HT1080 (cell line): ENCODE data around the gene IL21R. TPM values are rescaled to one million over a fixed set of nuclear protein-coding genes. Genes with fewer than 3 reads are reported as not detected.
"Not testable (repeated sequence)": the region's sequence is repeated elsewhere in the genome, so short reads cannot be mapped to it uniquely, and the experiment has no call there.

Experiments
- DNase-seq: peaks from one replicate; pipeline ENCODE4 v3.0.0-alpha.2; 2015; ENCODE audit warnings: low read depth
- total RNA-seq: library from RNA; depleted of rRNA; stranded (reverse); fragments of >200 nt; shearing (Covaris generic); gene quantifications from 2 replicates; pipeline ENCODE4 v1.2.3, GENCODE V29; 2014

The IL21R gene
- total RNA-seq, 1 experiment from 2014 or later, result 0.80 TPM

DNA sequence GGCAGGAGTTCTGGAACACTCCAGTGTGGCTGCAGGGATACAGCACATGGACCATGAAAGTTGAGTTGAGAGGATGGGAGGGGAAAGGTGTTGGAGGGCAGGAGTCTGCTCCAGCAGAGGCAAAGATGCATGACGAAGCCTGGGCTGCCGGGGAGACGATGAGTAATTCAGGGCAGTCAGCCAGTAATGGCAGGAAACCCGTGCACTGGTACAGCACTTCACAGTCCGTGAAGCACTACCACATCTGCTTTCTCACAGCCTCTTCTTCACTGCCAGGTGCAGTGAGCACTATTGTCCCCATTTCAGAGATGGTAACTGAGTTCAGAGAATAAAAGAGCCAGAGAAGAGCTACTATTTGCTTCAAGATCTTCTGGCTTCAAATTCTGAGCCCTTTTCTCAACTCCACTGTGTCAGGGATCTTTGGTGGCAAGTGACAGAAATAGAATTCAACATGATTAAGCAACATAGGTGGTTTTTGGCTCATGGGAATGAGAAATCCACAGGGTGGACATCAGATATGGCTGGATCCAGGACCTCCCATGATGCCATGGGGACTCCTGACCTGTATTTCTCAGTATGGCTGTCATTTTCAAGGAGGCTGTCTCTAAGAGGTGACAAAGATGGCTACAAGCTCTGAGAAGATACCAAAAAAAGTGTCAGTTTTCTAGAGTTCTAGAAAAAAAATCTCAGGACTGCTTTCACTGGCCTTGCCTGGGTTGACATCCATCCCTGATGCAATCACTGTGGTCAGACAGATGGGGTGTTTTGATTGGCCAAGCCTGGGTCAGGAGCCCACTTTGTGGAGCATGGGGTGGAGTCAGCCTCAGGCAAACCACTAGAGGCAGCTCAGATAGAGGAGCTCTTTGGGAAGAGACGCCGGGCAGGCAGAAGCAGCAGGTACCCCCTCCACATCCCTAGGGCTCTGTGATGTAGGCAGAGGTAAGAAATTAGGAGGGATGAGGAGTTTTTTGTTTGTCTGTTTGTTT, 24.7 kb downstream of the IL21R start:
- peak; percentile 92 for DNase-seq

DNA sequence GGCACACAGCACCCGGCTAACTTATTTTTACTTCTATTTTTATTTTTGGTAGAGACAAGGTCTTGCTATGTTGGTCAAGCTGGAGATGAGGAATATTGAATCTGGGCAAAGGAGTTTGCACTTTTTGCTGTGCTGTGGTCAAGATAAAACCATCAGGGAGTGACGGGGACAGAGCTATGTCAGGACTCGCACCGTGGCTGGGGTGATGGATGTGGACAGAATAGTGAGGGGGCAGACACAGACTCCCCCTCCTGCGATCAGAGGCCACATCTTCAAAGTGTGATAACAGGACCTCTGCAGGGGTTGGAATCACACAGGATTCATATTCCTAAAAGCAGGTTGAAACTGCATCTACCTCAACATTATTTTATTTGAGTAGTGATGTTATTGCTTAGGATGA, 25.6 kb downstream of the IL21R start:
- no peak for DNase-seq

DNA sequence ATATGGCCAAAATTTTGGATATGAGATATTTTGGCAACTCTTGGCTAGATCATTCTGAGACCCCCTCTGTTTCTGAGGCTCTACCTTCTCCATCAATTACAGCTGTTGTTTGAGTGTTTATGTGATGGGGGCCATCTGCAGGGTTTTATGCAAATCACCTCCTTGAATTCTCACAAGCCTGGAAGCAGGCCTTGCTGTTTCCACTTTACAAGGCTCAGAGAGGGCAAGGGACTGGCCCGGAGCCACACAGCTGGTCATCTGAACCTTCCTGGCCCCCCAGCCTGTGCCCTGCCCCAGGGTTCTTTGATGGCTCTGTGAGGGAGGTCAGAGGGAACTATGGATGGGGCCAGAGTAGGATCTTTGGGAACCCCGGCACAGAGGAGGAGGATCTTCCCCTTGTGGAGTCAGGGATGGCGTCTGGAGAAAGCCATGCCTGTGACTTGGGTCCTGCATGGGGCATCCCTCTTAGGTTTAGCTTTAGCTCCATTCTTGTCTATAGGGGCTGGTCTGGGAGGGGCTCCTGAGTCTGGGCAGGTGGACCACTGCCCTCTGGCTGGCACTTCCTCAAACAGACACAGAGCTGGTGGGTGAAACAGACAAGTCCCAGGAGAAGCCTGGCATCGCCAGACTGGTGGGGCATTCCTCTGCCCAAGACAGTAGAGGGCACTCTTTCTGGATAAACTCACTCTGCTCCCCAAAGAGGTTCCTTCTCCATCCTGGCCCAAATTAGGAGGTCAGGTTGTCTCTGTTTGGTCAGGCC, 26.2 kb downstream of the IL21R start:
- no peak for DNase-seq

DNA sequence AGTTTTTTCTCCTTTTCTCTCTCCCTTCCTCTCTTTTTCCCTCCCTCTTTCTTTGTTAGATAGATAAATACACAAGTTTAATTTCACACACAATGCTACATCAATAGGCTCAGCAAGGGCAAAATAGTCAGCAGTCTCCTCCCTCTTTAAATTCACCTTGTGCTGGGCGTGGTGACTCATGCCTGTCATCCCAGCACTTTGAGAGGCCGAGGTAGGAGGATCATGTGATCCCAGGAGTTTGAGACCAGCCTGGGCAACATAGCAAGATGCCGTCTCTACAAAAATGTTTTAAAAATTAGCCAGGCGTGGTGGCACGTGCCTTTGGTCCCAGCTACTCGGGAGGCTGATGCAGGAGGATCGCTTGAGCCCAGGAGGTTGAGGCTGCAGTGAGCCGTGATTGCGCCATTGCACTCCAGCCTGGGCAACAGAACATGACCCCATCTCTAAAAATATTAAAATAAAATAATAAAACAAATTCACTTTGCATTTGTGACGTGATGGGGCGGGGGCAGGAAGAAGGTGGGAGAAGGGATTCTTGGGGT, 27.4 kb downstream of the IL21R start:
- DNase-seq, result no peak

DNA sequence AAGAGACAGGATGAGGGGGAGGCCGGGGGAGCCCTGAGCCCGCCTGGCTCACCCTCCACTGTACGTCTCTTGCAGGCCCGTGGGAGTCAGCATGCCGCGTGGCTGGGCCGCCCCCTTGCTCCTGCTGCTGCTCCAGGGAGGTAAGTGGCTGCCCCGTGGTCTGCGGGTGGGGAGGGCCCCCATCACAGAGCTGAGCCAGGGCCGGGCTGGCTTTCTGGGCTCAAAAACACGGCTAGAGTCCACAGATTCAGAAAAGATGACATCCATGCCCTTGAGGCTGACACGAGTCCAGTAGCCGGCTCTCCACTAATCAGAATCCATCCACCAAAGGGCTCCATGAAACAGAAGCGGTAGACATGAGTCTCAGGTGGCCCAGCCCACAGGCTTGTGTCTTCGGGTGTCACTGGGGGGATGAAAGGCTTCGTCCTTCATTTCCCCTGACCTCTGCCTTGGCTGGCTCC, 28.0 kb downstream of the IL21R start:
- DNase-seq, result no peak

DNA sequence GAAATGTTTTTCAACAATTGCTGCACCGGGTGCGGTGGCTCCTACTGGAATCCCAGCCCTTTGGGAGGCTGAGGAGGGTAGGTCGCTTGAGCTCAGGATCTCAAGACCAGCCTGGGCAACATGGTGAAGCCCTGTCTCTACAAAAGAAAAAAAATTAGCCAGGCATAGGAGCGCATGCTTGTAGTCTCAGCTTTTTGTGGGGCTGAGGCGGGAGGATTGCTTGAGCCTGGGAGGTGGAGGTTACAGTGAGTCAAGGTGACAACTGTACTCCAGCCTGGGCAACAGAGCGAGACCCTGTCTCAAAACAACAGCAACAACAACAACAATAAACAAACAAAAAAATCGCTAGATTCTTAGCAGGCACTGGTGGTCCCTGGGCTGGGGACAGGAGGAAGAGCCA, 28.5 kb downstream of the IL21R start:
- no peak for DNase-seq

DNA sequence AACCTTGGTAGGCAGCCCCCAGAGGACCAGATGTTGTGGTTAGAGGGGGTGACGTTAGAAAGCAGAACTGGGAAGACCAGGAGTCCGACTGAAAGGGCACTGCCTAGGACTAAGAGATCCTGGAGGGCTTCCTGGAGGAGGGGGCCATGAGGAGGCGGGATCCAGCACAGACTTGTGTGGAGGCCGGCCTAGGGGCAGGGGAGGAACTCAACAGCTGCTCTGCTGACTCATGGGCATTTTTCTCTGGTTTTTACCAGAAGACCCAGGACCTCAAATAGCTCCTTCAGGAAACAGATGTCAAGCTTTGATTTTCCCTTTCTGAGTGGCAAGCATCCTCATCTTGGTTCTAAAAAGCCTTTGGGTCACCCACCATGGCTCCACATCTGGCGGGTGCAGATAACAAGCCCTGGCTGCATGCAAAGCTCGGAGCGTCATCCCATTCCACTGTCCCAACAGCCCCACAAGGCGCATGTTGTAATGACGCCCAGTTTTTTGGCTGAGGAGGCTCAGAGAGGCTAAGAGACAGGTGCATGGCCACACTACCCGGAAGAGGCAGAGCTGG, 29.0 kb downstream of the IL21R start:
- DNase-seq, result no peak

DNA sequence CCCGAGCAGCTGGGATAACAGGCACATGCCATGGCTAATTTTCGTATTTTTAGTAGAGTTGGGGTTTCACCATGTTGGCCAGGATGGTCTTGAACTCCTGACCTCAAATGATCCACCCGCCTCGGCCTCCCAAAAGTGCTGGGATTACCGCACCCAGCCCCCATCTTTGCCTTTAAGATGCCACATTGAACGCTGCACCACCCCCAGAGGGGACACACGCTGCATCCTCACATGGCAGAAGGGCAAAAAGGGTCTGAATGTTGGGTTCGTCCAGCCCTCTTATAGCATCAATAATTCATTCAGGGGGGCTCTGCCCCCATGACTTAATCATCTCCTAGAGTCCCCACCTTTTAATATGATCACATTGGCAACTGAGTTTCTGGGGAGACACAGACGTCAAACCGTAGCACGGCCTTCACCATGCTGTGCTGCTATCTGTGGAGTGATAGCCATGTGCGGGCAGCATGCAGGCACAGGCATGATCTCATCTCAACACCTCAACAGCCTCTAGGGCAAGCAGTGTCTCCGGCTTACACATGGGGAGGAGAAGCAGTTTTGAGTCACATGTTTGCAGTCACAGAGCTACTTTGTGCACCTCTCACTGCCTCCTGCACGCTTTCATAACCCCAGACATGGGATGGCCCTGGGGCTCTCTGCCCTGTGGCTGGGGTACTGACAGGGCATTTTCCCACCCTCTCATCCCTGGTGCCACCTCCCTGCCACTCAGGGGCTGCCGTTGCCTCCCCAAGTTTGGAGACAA, 30.0 kb downstream of the IL21R start:
- peak; percentile 30 for DNase-seq

DNA sequence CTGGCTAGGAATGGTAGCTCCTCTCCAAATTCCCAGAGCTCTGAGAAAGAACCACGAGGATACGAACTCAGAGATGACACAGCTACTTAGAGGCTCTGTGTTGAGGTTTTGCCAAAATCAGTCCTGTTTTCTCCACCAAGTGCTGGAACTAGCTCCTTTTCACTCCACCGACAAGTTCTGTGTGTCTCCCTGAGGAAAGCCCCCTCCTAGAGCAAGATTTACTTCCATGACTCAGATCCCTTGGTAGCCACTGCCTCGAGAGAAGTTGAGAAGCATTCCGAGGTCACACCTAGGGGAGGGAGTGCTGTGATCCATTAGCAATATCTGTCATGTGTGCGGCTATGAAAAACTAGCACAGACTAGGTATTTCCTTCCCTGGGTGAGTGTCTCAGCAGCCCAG, 30.6 kb downstream of the IL21R start:
- peak; percentile 57 for DNase-seq

DNA sequence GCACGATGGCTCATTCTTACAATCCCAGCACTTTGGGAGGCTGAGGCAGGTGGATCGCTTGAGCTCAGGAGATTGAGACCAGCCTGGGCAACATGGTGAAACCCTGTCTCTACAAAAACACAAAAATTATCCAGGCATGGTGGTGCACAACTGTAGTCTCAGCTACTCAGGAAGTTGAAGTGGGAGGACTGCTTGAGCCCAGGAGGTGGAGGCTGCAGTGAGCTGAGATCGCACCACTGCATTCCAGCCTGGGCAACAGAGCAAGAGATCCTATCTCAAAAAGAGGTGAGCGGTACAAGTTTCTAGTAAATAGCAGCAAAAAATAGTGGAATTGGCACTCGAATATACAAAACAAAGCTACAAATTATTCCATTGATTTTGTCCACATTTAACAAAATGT, 31.2 kb downstream of the IL21R start:
- not testable (repeated sequence) for DNase-seq

DNA sequence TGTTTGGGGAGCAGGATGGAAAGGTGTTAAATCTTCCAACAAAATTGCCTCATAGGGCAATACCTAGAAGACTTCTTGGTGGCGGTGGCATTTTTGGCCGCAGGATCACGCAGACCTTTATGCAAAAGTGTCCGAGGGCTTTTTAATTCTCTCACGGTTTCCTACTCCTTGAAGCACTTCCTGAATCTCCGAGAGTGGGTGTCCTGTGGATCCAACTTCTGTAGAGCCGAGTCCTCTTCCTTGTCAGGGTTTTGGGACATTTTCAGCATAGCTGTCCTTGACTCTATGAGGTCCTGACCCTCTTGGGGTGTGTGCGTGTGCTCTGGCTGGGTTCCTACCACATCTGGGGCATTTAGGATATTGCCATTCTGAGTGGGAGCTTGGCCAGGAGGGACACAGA, 31.7 kb downstream of the IL21R start:
- DNase-seq, result no peak

DNA sequence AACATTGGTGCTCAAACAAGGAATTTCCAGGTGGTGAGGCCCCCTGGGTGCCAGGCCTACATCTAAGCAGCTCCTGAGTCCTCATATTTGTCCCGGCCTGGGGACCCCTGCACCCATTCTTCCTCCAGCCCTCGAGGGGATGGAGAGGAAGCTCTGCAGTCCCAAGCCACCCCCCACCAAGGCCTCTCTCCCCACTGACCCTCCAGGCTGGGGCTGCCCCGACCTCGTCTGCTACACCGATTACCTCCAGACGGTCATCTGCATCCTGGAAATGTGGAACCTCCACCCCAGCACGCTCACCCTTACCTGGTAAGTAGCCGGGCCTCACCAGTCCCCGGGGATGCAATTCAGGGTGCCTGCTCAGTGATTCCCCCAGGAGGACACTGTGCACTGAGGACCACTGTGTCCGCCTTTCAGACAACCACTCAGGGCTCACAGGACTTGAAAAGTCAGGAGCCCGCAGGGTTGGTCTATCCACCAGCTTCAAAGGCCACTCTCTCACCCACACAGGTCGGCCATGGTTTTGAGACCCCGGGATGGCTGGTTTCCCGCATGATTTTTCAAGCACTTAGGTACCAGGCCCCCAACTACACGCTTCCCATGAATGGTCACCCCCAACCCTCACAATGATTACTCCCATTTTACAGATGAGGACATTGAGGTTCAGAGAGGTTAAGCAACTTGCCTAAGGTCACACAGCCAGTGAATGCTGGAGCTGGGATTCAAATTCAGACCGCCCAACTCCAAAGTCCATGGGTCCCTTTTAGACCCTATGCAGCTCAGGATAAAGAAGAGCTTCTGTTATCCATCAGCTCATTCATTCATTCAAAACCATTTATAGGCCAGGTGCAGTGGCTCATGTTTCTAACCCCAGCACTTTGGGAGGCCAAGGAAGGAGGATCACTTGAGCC, 32.4 kb downstream of the IL21R start:
- DNase-seq, result no peak

DNA sequence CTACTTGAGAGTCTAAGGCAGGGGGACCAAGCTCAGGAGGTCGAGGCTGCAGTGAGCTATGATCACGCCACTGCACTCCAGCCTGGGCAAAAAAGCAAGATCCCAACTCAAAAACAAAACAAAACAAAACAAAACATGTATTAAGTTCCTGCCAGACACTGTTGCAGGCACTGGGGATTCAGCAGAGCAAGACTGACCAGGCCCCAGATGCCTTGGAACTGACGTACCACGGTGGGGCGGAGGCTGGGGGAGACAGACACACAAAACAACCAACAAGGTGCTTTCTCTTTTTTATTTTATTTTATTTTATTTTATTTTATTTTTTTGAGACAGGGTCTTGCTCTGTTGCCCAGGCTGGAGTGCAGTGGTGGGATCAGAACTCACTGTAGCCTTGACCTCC, 33.2 kb downstream of the IL21R start:
- DNase-seq, result not testable (repeated sequence)

DNA sequence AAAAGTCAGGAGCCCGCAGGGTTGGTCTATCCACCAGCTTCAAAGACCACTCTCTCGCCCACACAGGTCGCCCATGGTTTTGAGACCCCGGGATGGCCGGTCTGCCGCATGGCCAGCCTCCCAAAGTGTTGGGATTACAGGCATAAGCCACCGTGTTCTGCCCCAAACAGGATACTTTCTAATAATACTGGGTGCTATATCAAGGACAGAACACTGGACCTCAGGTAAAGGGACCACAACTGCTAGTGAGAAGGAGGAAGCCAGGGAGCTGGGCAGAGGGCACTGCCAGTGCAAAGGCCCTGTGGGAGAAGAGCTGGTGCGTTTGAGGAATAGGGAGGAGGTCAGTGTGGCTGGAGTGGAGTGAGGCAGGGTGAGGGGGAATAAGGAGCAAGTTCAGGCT, 34.1 kb downstream of the IL21R start:
- no peak for DNase-seq

DNA sequence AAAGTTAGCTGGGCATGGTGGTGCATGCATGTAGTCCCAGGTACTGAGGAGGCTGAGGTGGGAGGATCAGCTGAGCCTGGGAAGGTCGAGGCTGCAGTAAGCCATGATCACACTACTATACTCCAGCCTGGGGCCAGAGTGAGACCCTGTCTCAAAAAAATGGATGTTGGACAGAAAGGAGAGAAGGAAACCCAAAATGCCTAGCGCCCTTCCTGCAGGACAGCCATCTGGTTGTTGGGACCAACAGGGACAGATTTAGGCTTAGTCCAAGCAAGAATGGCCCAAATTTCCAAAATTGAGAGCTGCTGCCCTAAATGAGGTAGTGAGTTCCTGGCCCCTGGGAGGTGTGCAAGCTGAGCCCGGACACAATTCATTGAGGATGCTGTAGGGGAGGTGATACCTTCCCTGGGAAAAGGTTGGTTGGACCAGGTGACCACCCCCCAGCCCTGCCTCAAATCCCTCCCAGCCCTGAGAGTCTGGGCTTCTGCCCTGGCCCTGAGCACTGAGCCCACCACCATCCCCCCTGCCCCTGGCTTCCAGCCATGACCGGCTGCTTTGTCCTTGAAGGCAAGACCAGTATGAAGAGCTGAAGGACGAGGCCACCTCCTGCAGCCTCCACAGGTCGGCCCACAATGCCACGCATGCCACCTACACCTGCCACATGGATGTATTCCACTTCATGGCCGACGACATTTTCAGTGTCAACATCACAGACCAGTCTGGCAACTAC, 35.1 kb downstream of the IL21R start:
- DNase-seq, result no peak

DNA sequence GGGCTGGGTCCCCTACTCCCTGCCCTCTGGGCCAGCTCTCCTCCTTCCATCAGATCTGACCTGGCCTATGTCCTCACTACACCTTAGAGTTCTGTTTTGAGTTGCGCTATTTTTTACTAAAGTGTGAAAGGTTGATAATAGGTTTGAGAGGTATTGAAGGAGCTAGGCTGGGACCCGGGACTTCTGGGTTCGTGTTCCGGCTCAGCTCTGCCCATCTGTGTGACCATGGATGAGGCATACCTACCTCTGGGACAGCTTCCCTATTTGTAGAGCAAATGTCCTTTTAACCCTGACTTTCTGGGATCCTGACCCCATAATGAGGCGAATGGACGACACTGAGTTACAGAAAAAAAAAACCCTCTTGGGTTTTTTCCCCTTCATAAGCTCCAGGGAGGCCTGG, 36.0 kb downstream of the IL21R start:
- no peak for DNase-seq

DNA sequence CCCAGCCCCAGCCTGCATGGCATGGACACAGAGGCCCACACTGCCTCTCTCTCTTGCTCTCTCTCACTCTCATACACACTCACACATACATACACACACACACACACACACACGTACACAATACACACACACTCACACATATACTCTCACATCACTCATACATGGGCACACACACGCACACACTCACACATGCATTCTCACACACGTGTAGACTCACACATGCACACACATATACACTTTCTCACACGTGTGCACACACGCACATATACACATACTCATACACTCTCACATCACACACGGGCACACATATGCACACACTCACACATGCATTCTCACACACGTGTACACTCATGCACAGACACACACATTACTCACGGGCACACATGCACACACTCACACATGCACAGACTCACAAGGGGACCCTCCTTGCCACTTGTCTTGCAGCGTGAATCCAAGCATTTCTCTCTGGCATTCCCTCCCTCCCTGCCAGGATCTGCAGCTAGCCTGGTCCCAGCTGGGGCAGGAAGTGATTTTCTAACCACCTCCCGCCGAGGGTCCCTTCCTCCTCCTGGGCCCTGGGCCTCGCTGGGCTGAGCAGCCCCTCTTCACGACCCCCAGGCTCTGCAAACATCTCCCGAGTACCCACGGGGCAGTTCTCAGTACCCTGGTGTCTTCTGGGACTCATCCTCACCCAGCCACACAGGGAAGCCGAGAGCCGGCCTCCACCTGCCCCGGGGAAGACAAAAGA, 37.5 kb downstream of the IL21R start:
- no peak for DNase-seq

DNA sequence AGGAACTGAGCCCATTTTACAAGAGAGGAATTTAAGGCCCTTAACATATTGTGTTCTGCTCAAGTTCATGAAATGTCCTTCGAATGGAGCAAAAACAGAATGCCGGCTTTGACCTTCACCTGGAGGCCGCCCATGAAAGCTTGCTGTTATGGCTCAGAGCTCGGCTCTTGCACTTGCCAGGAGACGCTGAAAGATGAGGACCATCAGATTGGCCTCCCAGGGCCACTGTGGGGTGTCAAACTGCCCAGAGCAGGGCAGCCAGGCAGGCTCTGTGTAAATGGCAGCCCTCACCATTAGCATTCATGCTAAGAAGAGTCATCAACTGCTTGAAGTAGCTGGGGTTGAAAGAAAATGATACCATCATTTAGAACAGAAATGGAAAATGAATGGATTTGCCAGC, 39.3 kb downstream of the IL21R start:
- DNase-seq, result no peak

DNA sequence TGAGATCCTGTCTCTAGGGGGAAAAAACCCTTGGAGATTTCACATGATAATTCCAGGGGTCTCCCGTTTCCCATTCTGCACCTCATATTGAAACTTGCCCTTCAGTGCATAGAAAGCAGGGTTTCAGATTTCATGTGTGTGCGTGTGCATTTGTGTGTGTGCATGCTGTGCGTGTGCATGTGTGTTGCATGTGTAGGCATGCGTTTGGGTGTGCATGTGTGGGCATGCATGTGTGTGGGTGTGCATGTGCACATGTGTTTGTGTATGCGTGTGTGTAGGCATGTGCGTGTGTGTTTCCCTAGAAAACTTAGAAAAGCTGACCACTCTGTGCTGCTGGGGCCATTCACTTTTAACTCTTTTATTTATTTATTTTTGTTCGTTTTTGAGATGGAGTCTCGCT, 40.0 kb downstream of the IL21R start:
- DNase-seq, result no peak
